ENCODE results near the gene CANT1.

DNA sequence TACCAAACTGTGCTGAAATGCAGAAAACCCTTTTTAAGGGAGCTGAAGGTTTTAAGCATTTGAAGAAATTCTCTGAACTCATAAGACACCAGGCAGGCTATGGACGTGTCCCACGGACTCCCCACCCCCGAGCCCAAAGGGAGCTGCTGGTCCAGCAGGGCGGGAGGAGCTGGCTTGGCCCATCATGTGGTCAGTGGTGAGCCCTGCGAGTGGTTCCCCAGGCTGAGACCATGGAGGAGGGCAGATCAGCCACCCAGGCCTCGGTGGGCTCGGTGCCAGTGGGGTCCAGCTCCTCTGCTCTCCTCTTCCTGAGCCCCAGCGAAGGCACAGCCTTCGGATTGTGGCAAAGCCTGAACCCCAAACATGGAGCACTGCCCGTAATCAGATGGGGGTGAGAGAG is 56.9 kb downstream of the CANT1 start:
- TF ChIP-seq EZH2 (IDR thresholded peaks at IDR 0.05) (no peak), POLR2AphosphoS5 (IDR thresholded peaks at IDR 0.05; ENCODE audit: borderline replicate concordance, low read depth, low read length) (no peak)
